ENCODE measurements around the gene FZR1. TPM values are rescaled to one million over a fixed set of nuclear protein-coding genes. Genes with fewer than 3 reads are reported as not detected.

Gene FZR1
- polyA plus RNA-seq, 2 donors: 23.0 to 28.0 TPM

GRCh38 chr19:3534375-3535234 lies 28.5 kb downstream of the FZR1 start:
- H3K4me1 ChIP-seq (ENCODE audit: control insufficient read depth in 2 of 2, insufficient read depth in 2 of 2, low read length in 1 of 2): peaks cover 0 to 2% of the 10 kb centered on the region in 2 donors
- H3K27me3 ChIP-seq (ENCODE audit: control insufficient read depth in 1 of 2, insufficient read depth in 2 of 2, low read length in 2 of 2): no peaks in the 10 kb centered on the region
- H3K36me3 ChIP-seq (ENCODE audit: control insufficient read depth in 2 of 2, insufficient read depth in 2 of 2, low read length in 1 of 2): peaks cover 36 to 66% of the 10 kb centered on the region in 2 donors
- H3K9me3 ChIP-seq (ENCODE audit: control insufficient read depth in 2 of 2, insufficient read depth in 1 of 2, low read depth in 1 of 2, low read length in 1 of 2): no peaks in the 10 kb centered on the region
- 91 to 92% methylated on average over 38 of the region's 38 CpGs for WGBS, 2 donors
- H3K27ac ChIP-seq (ENCODE audit: low read depth in 2 of 2, low read length in 1 of 2): no peak overlapping the region
- no peak overlapping the region for H3K4me3 ChIP-seq (ENCODE audit: low read depth in 1 of 2, low read length in 2 of 2)

GRCh38 chr19:3535235-3535535 lies 29.1 kb downstream of the FZR1 start:
- Histone ChIP-seq H3K4me3 (ENCODE audit: low read depth in 1 of 2, low read length in 2 of 2) (no peak overlapping the region), H3K27ac (ENCODE audit: low read depth in 2 of 2, low read length in 1 of 2) (no peak overlapping the region), H3K9me3 (ENCODE audit: control insufficient read depth in 2 of 2, insufficient read depth in 1 of 2, low read depth in 1 of 2, low read length in 1 of 2) (no peaks in the 10 kb centered on the region), H3K36me3 (ENCODE audit: control insufficient read depth in 2 of 2, insufficient read depth in 2 of 2, low read length in 1 of 2) (peaks cover 36 to 64% of the 10 kb centered on the region in 2 donors), H3K27me3 (ENCODE audit: control insufficient read depth in 1 of 2, insufficient read depth in 2 of 2, low read length in 2 of 2) (no peaks in the 10 kb centered on the region), H3K4me1 (ENCODE audit: control insufficient read depth in 2 of 2, insufficient read depth in 2 of 2, low read length in 1 of 2) (peaks cover 0 to 2% of the 10 kb centered on the region in 2 donors)
- 91 to 96% methylated on average over 9 of the region's 9 CpGs for WGBS, 2 donors

DNA sequence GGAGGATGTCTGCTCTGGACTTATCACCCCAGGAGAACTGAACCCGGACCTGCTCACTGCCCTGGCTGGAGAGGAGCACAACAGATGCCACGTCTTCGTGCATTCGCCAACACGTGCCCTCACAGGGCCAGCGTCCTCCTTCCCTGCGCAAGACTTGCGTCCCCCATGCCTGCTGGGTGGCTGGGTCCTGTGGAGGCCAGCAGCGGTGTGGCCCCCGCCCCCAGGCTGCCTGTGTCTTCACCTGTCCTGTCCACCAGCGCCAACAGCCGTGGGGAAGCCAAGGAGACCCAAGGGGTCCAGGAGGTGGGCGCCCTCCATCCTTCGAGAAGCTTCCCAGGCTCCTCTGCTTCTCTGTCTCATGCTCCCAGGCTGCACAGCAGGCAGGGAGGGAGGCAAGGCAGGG lies 29.5 kb downstream of the FZR1 start:
- WGBS, 2 donors: 91 to 92% methylated on average over 14 of the region's 14 CpGs
- H3K36me3 ChIP-seq (ENCODE audit: control insufficient read depth in 2 of 2, insufficient read depth in 2 of 2, low read length in 1 of 2): peaks cover 36 to 61% of the 10 kb centered on the region in 2 donors
- no peak overlapping the region for H3K27ac ChIP-seq (ENCODE audit: low read depth in 2 of 2, low read length in 1 of 2)
- H3K27me3 ChIP-seq (ENCODE audit: control insufficient read depth in 1 of 2, insufficient read depth in 2 of 2, low read length in 2 of 2): no peaks in the 10 kb centered on the region
- no peaks in the 10 kb centered on the region for H3K9me3 ChIP-seq (ENCODE audit: control insufficient read depth in 2 of 2, insufficient read depth in 1 of 2, low read depth in 1 of 2, low read length in 1 of 2)
- H3K4me1 ChIP-seq (ENCODE audit: control insufficient read depth in 2 of 2, insufficient read depth in 2 of 2, low read length in 1 of 2): peaks cover 0 to 2% of the 10 kb centered on the region in 2 donors
- no peak overlapping the region for H3K4me3 ChIP-seq (ENCODE audit: low read depth in 1 of 2, low read length in 2 of 2)

GRCh38 chr19:3535981-3536380 lies 29.9 kb downstream of the FZR1 start:
- 75 to 84% methylated on average over 10 of the region's 10 CpGs for WGBS, 2 donors
- no peaks in the 10 kb centered on the region for H3K27me3 ChIP-seq (ENCODE audit: control insufficient read depth in 1 of 2, insufficient read depth in 2 of 2, low read length in 2 of 2)
- peaks cover 0 to 2% of the 10 kb centered on the region in 2 donors for H3K4me1 ChIP-seq (ENCODE audit: control insufficient read depth in 2 of 2, insufficient read depth in 2 of 2, low read length in 1 of 2)
- H3K27ac ChIP-seq (ENCODE audit: low read depth in 2 of 2, low read length in 1 of 2): peak overlapping the region in 1 of 2 donors; percentile 1
- peaks cover 31 to 57% of the 10 kb centered on the region in 2 donors for H3K36me3 ChIP-seq (ENCODE audit: control insufficient read depth in 2 of 2, insufficient read depth in 2 of 2, low read length in 1 of 2)
- no peak overlapping the region for H3K4me3 ChIP-seq (ENCODE audit: low read depth in 1 of 2, low read length in 2 of 2)
- H3K9me3 ChIP-seq (ENCODE audit: control insufficient read depth in 2 of 2, insufficient read depth in 1 of 2, low read depth in 1 of 2, low read length in 1 of 2): no peaks in the 10 kb centered on the region

DNA sequence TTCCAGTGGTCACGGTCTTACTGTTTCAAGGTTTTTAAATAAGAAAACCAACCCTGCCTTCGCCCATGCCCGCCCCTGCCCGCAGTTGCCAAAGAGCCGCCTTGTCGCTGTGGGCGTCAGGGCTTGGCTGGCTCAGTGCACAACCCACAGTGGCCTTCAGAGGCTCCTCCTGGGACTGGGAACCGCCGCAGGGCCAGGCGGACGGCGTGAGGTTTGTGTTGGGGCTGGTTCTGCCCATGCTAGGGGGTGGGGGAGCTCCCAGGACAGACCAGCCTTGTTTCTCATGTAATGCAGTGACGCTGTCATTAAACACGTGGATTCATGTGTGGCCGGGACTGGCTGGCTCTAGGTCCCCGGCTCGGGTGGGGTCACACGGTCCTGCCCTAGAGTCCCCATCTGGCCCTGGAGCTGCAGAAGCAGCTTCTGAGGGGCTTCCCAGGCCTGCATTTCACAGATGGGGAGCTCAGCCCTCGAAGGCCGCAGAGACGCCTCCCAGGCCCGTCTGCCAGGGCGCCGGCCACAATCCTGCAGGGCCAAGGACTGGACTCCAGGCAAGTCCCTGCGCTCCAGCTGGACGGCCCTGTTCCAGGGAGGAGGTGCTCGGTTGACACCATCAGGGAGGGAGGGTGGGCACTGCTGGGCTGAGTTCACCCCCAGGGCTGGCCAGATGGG lies 30.5 kb downstream of the FZR1 start:
- H3K4me1 ChIP-seq (ENCODE audit: control insufficient read depth in 2 of 2, insufficient read depth in 2 of 2, low read length in 1 of 2): peaks cover 0 to 2% of the 10 kb centered on the region in 2 donors
- H3K27me3 ChIP-seq (ENCODE audit: control insufficient read depth in 1 of 2, insufficient read depth in 2 of 2, low read length in 2 of 2): no peaks in the 10 kb centered on the region
- WGBS, 2 donors: 57 to 65% methylated on average over 27 of the region's 27 CpGs
- H3K36me3 ChIP-seq (ENCODE audit: control insufficient read depth in 2 of 2, insufficient read depth in 2 of 2, low read length in 1 of 2): peaks cover 26 to 51% of the 10 kb centered on the region in 2 donors
- peak overlapping the region in 1 of 2 donors; percentile 45 for H3K27ac ChIP-seq (ENCODE audit: low read depth in 2 of 2, low read length in 1 of 2)
- H3K4me3 ChIP-seq (ENCODE audit: low read depth in 1 of 2, low read length in 2 of 2): no peak overlapping the region
- no peaks in the 10 kb centered on the region for H3K9me3 ChIP-seq (ENCODE audit: control insufficient read depth in 2 of 2, insufficient read depth in 1 of 2, low read depth in 1 of 2, low read length in 1 of 2)

DNA sequence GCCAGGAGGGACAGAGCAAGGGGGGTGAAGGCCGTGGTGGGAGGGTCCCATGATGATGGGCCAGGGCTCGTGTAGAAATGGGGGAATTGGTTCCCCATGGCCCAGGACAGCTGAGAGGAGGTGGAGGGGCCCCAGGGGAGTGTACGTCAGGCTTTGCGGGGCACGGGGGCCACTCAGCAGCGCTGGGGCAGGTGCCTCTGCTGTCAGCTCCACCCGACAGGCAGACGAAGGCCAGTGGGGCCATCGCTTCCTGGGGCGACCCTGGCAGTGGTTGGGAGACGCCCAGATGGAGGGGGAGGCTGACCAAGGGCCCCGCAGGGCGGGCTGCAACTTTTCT lies 31.0 kb downstream of the FZR1 start:
- Histone ChIP-seq H3K27me3 (ENCODE audit: control insufficient read depth in 1 of 2, insufficient read depth in 2 of 2, low read length in 2 of 2) (no peaks in the 10 kb centered on the region), H3K27ac (ENCODE audit: low read depth in 2 of 2, low read length in 1 of 2) (peak overlapping the region in 1 of 2 donors; percentile 45), H3K4me1 (ENCODE audit: control insufficient read depth in 2 of 2, insufficient read depth in 2 of 2, low read length in 1 of 2) (peaks cover 0 to 2% of the 10 kb centered on the region in 2 donors), H3K36me3 (ENCODE audit: control insufficient read depth in 2 of 2, insufficient read depth in 2 of 2, low read length in 1 of 2) (peaks cover 21 to 46% of the 10 kb centered on the region in 2 donors), H3K4me3 (ENCODE audit: low read depth in 1 of 2, low read length in 2 of 2) (no peak overlapping the region), H3K9me3 (ENCODE audit: control insufficient read depth in 2 of 2, insufficient read depth in 1 of 2, low read depth in 1 of 2, low read length in 1 of 2) (no peaks in the 10 kb centered on the region)
- 74 to 76% methylated on average over 13 of the region's 13 CpGs for WGBS, 2 donors

GRCh38 chr19:3537438-3538240 lies 31.5 kb downstream of the FZR1 start:
- Histone ChIP-seq H3K9me3 (ENCODE audit: control insufficient read depth in 2 of 2, insufficient read depth in 1 of 2, low read depth in 1 of 2, low read length in 1 of 2) (no peaks in the 10 kb centered on the region), H3K4me1 (ENCODE audit: control insufficient read depth in 2 of 2, insufficient read depth in 2 of 2, low read length in 1 of 2) (peaks cover 0 to 2% of the 10 kb centered on the region in 2 donors), H3K36me3 (ENCODE audit: control insufficient read depth in 2 of 2, insufficient read depth in 2 of 2, low read length in 1 of 2) (peaks cover 18 to 40% of the 10 kb centered on the region in 2 donors), H3K4me3 (ENCODE audit: low read depth in 1 of 2, low read length in 2 of 2) (no peak overlapping the region), H3K27ac (ENCODE audit: low read depth in 2 of 2, low read length in 1 of 2) (peak overlapping the region in 1 of 2 donors; percentile 13), H3K27me3 (ENCODE audit: control insufficient read depth in 1 of 2, insufficient read depth in 2 of 2, low read length in 2 of 2) (no peaks in the 10 kb centered on the region)
- WGBS, 2 donors: 80 to 81% methylated on average over 22 of the region's 22 CpGs

DNA sequence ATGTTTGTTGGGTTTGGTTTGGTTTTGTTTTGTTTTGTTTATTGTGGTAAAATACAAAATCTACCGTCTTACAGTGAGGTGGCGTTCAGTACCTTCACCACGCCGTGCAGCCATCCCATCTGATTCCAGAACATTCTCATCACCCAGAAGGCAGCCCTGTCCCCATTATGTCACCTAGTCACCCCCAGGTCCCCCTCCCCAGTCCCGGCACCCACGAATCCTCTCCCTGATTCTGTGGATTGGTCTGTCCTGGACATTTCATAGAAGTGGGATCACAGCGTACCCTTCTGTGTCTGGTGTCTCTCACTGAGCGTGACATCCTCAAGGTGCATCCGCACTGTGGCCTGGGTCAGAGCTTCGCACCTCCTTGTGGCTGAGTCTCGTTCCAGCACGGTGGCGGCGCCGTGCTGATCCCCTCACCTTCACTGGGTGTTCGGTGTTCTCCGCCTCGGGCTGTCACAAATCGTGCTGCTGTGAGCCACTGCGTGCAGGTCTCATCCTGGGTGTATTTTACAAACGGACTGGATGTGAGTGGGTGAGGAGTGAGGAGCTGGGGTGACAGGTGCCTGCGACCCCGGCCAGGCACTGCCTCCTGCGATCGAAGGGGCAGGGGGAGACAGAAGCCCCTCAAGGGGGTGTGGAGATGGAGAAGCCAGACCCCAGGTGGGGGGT lies 32.3 kb downstream of the FZR1 start:
- Histone ChIP-seq H3K36me3 (ENCODE audit: control insufficient read depth in 2 of 2, insufficient read depth in 2 of 2, low read length in 1 of 2) (peaks cover 12 to 32% of the 10 kb centered on the region in 2 donors), H3K4me1 (ENCODE audit: control insufficient read depth in 2 of 2, insufficient read depth in 2 of 2, low read length in 1 of 2) (peaks cover 0 to 3% of the 10 kb centered on the region in 2 donors), H3K4me3 (ENCODE audit: low read depth in 1 of 2, low read length in 2 of 2) (no peak overlapping the region), H3K27me3 (ENCODE audit: control insufficient read depth in 1 of 2, insufficient read depth in 2 of 2, low read length in 2 of 2) (no peaks in the 10 kb centered on the region), H3K27ac (ENCODE audit: low read depth in 2 of 2, low read length in 1 of 2) (no peak overlapping the region), H3K9me3 (ENCODE audit: control insufficient read depth in 2 of 2, insufficient read depth in 1 of 2, low read depth in 1 of 2, low read length in 1 of 2) (no peaks in the 10 kb centered on the region)
- WGBS, 2 donors: 80 to 81% methylated on average over 24 to 25 of the region's 25 CpGs
